ENCODE measurements around the gene TMTC1.

- TF ChIP-seq REST (IDR thresholded peaks at IDR 0.05; ENCODE audit: insufficient read depth in 1 of 2, low read depth in 2 of 2, low read length in 2 of 2) (no peak), POLR2AphosphoS5 (IDR thresholded peaks at IDR 0.05; ENCODE audit: low read depth, low read length) (no peak), TAF1 (IDR thresholded peaks at IDR 0.05; ENCODE audit: borderline replicate concordance, insufficient read depth, low read length) (no peak), FOXP2 (optimal IDR thresholded peaks at IDR 0.05; ENCODE audit: borderline replicate concordance, extremely low read depth, extremely low read length, insufficient read depth) (no peak)
Observed at GRCh38 chr12:29674463-29674862, 109.3 kb downstream of the TMTC1 start.
